Endothelial cell of umbilical vein (primary cell): Measurements from ENCODE around the gene MBD5. TPM values are rescaled to one million over a fixed set of nuclear protein-coding genes. Genes with fewer than 3 reads are reported as not detected.

Experiments
- BruUV-seq: library from RNA; stranded (reverse); fragments of 400-500 nt; replicated peaks from 2 replicates; lab custom pipeline; 2021; lab: Mats Ljungman, UMichigan
- CTCF ChIA-PET: fragments of 300-600, 350-600 bp; sonication (Branson Sonifier 250); formaldehyde crosslinking; loops from one replicate; lab custom pipeline; 2021; ENCODE audit warnings: antibody characterized with exemption, inconsistent platforms; lab: Charles Lee
- POLR2A ChIA-PET: fragments of 300-600, 350-600 bp; sonication (Branson Sonifier 250); formaldehyde crosslinking; loops from one replicate; lab custom pipeline; 2021; ENCODE audit warnings: antibody characterized with exemption, inconsistent platforms; lab: Charles Lee
- DNase-seq: peaks from one replicate; pipeline ENCODE4 v3.0.0-alpha.2; 2011; ENCODE audit warnings: low read depth, low spot score
- FAIRE-seq: peaks from 2 replicates; lab custom pipeline; 2011; peaks lifted over from hg19 to GRCh38; lab: Jason Lieb, UNC
- H2AFZ ChIP-seq: 2 replicates; pipeline ENCODE4 v1.6.0; 2012; ENCODE audit warnings: low read depth, low read length, control low read depth, inconsistent platforms
- H3K27ac ChIP-seq: 2 replicates; pipeline ENCODE4 v1.5.1; 2011; ENCODE audit warnings: low read depth, mild to moderate bottlenecking, control low read depth, low read length, moderate library complexity; ENCODE audit not compliant: insufficient read depth
- H3K27me3 ChIP-seq, 2 experiments: 2 replicates each; pipeline versions ENCODE4 v1.6.0 to v1.6.1; 2011; ENCODE audit warnings: low read length in 2 of 2, mixed read lengths in 1 of 2; ENCODE audit not compliant: control insufficient read depth in 2 of 2, insufficient read depth in 2 of 2
- H3K36me3 ChIP-seq, 2 experiments: 2 replicates in 1 of 2; 3 replicates in 1 of 2; pipeline ENCODE4 v1.5.1; 2011; ENCODE audit warnings: low read length in 2 of 2, mild to moderate bottlenecking in 1 of 2, moderate library complexity in 1 of 2; ENCODE audit not compliant: control insufficient read depth in 2 of 2, insufficient read depth in 2 of 2; ENCODE audit errors: extremely low read depth in 1 of 2
- H3K4me1 ChIP-seq: 3 replicates; pipeline ENCODE4 v1.5.1; 2011; ENCODE audit warnings: mild to moderate bottlenecking, low read length; ENCODE audit not compliant: control insufficient read depth, insufficient read depth; ENCODE audit errors: extremely low read depth
- H3K4me2 ChIP-seq: 2 replicates; pipeline ENCODE4 v1.6.1; 2011; ENCODE audit warnings: low read length, control low read depth, mixed read lengths; ENCODE audit not compliant: insufficient read depth
- H3K4me3 ChIP-seq, 3 experiments: fragments of 200-600 bp in 1 of 3; sonication (generic), shearing (Covaris generic) in 1 of 3; replicated peaks in 1 of 3; 2 replicates each; pipeline ENCODE4 v1.5.1; 2011 to 2016; ENCODE audit warnings: control low read depth in 3 of 3, low read length in 3 of 3, mild to moderate bottlenecking in 2 of 3, inconsistent platforms in 1 of 3, low read depth in 1 of 3, moderate library complexity in 1 of 3; ENCODE audit not compliant: insufficient read depth in 1 of 3
- H3K79me2 ChIP-seq: 2 replicates; pipeline ENCODE4 v1.6.0; 2012; ENCODE audit warnings: low read length, inconsistent platforms; ENCODE audit not compliant: control insufficient read depth, insufficient read depth
- H3K9ac ChIP-seq: replicated peaks from 2 replicates; pipeline ENCODE3; 2011; ENCODE audit warnings: low read length, control low read depth; ENCODE audit not compliant: insufficient read depth; ENCODE audit errors: extremely low read depth
- H3K9me1 ChIP-seq: replicated peaks from 3 replicates; pipeline ENCODE4 v1.6.0; 2011; ENCODE audit warnings: mild to moderate bottlenecking, low read length; ENCODE audit not compliant: control insufficient read depth, insufficient read depth; ENCODE audit errors: extremely low read depth
- H3K9me3 ChIP-seq: replicated peaks from 2 replicates; pipeline ENCODE4 v1.5.1; 2012; ENCODE audit warnings: low read length, inconsistent platforms; ENCODE audit not compliant: control insufficient read depth, insufficient read depth
- H4K20me1 ChIP-seq: replicated peaks from 2 replicates; pipeline ENCODE3; 2011; ENCODE audit warnings: mild to moderate bottlenecking, low read length; ENCODE audit not compliant: control insufficient read depth, insufficient read depth; ENCODE audit errors: extremely low read depth
- CTCF ChIP-seq, 2 donors: IDR thresholded peaks; 1 replicate in 1 of 2; 2 replicates in 1 of 2; pipeline ENCODE4 v1.5.1; 2011; ENCODE audit warnings: low read length in 2 of 2, mild to moderate bottlenecking in 2 of 2, moderate library complexity in 2 of 2, control low read depth in 1 of 2, inconsistent platforms in 1 of 2, low read depth in 1 of 2; ENCODE audit not compliant: insufficient read depth in 1 of 2; ENCODE audit errors: extremely low read depth in 1 of 2
- EZH2 ChIP-seq: IDR thresholded peaks from 2 replicates; pipeline ENCODE4 v1.6.1; 2012; ENCODE audit warnings: borderline replicate concordance, low read depth, mild to moderate bottlenecking, moderate library complexity, low read length, inconsistent platforms; ENCODE audit not compliant: severe bottlenecking
- FOS ChIP-seq: IDR thresholded peaks from 2 replicates; pipeline ENCODE4 v1.6.1; 2011; ENCODE audit warnings: mild to moderate bottlenecking, low read length, moderate library complexity, borderline replicate concordance; ENCODE audit not compliant: insufficient read depth
- GATA2 ChIP-seq: IDR thresholded peaks from 2 replicates; pipeline ENCODE4 v1.7.0; 2011; ENCODE audit warnings: low read depth, mild to moderate bottlenecking, moderate library complexity, mixed read lengths, low read length; ENCODE audit not compliant: insufficient read length, insufficient read depth
- JUN ChIP-seq: IDR thresholded peaks from 2 replicates; pipeline ENCODE4 v1.6.1; 2011; ENCODE audit warnings: borderline replicate concordance, low read depth; ENCODE audit not compliant: insufficient read length, insufficient read depth
- MAX ChIP-seq: IDR thresholded peaks from 2 replicates; pipeline ENCODE4 v1.6.1; 2011; ENCODE audit not compliant: insufficient read depth, insufficient read length
- MYC ChIP-seq: IDR thresholded peaks from one replicate; pipeline ENCODE4 v1.6.1; 2011; ENCODE audit warnings: mild to moderate bottlenecking, low read depth, low read length
- POLR2A ChIP-seq: IDR thresholded peaks from 2 replicates; pipeline ENCODE4 v1.6.1; 2012; ENCODE audit warnings: low read depth, mild to moderate bottlenecking, control low read depth, low read length
- POLR2AphosphoS5 ChIP-seq: IDR thresholded peaks from 2 replicates; pipeline ENCODE4 v1.6.1; 2012; ENCODE audit warnings: low read depth, mild to moderate bottlenecking, control low read depth, low read length, moderate library complexity; ENCODE audit not compliant: insufficient read depth
- dilution Hi-C: fragments of 300-500 bp; cut with MboI; formaldehyde crosslinking; loops from one replicate; pipeline ENCODE4 v1.15.0; 2019; ENCODE audit warnings: low sequenced_read_pairs; ENCODE audit not compliant: extremely low pct_ligation_motif_present
- intact Hi-C: fragments of 100-400 bp; cut with micrococcal nuclease; formaldehyde crosslinking; loops from one replicate; pipeline ENCODE4 v1.10.0; 2022
- polyA plus RNA-seq, 4 experiments: library from polyadenylated mRNA; depleted of rRNA in 3 of 4; stranded (reverse) in 3 of 4; unstranded in 1 of 4; fragments of >200 nt; gene quantifications; 2 replicates each; pipeline versions ENCODE4 v1.2.1 to v1.2.3, GENCODE V29; 2011 to 2012; ENCODE audit warnings: missing spikeins in 1 of 4
- total RNA-seq: library from RNA; stranded (reverse); gene quantifications from 2 replicates; pipeline ENCODE4 v1.2.3, GENCODE V29; 2021

MBD5 gene
- total and polyA plus RNA-seq, 2 donors (not counting 3 experiments of a cell fraction or from before 2014, with no cell fraction given) = 11.3 to 37.0 TPM

GRCh38 chr2:148507970-148508369, 487.1 kb downstream of the MBD5 start:
- dilution Hi-C loops = no loop called here
- ChIA-PET CTCF (interaction anchor here (1.3 to 3.2 kb wide), 5 partner anchors 9 to 570 kb away, joined by 3 to 174 read pairs (median 11); no protein-coding TSS in a partner anchor), POLR2A (no interaction called here)
- no peak overlapping the region for H2AFZ ChIP-seq
- H3K79me2 ChIP-seq = no peaks in the 10 kb centered on the region
- H3K9me3 ChIP-seq = no peaks in the 10 kb centered on the region
- H3K9me1 ChIP-seq = no peaks in the 10 kb centered on the region
- no peak for FAIRE-seq
- no TSS peak for BruUV-seq
- no peak for DNase-seq
- H3K4me1 ChIP-seq = peaks cover 5% of the 10 kb centered on the region
- H3K4me2 ChIP-seq = no peak overlapping the region
- H3K9ac ChIP-seq = no peak overlapping the region
- no peaks in the 10 kb centered on the region for H4K20me1 ChIP-seq
- no peaks in the 10 kb centered on the region for H3K27me3 ChIP-seq
- H3K4me3 ChIP-seq = no peak overlapping the region
- TF ChIP-seq MAX (no peak), POLR2A (no peak), GATA2 (no peak), FOS (no peak), CTCF (IDR thresholded peaks at IDR 0.05; ENCODE audit: extremely low read depth in 1 of 2, insufficient read depth in 1 of 2, low read depth in 1 of 2, low read length in 2 of 2) (no peak), JUN (no peak), POLR2AphosphoS5 (no peak), MYC (no peak), EZH2 (no peak)
- H3K27ac ChIP-seq = no peak overlapping the region
- no peaks in the 10 kb centered on the region for H3K36me3 ChIP-seq
- intact Hi-C loops = loop anchor here (5.0 kb wide), 1 partner anchor 411 kb away; no protein-coding TSS in a partner anchor
